Mammary epithelial cell (primary cell): Measurements from ENCODE around the gene CD300A.

Experiments
- EZH2 ChIP-seq: IDR thresholded peaks from 2 replicates; pipeline ENCODE4 v1.6.1; 2012; ENCODE audit warnings: low read length, inconsistent platforms, borderline replicate concordance
- TF ChIP-seq, protein P1 (sequence below), 2 donors: IDR thresholded peaks in 1 of 2; conservative IDR thresholded peaks in 1 of 2; 2 replicates each; pipeline ENCODE4 v1.5.1; 2011 to 2012; ENCODE audit warnings: inconsistent platforms in 2 of 2, low read length in 2 of 2, mild to moderate bottlenecking in 2 of 2, control low read depth in 1 of 2, low read depth in 1 of 2; ENCODE audit not compliant: insufficient read depth in 1 of 2; ENCODE audit errors: extremely low read depth in 1 of 2

DNA sequence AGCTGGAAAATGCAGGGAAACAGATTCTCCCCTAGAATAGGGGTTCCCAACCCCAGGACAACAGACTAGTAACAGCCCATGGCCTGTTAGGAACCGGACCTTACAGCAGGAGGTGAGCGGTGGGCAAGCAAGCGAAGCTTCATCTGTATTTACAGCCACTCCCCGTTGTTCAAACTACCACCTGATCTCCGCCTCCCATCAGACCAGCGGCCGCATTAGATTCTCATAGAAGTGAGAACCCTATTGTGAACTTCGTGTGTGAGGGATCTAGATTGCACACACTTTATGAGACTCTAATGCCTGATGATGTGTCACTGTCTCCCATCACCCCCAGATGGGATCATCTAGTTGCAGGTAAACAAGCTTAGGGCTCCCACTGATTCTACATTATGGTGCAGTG is 61.3 kb downstream of the CD300A start:
- no peak for TF ChIP-seq EZH2
- TF ChIP-seq, protein P1, sequence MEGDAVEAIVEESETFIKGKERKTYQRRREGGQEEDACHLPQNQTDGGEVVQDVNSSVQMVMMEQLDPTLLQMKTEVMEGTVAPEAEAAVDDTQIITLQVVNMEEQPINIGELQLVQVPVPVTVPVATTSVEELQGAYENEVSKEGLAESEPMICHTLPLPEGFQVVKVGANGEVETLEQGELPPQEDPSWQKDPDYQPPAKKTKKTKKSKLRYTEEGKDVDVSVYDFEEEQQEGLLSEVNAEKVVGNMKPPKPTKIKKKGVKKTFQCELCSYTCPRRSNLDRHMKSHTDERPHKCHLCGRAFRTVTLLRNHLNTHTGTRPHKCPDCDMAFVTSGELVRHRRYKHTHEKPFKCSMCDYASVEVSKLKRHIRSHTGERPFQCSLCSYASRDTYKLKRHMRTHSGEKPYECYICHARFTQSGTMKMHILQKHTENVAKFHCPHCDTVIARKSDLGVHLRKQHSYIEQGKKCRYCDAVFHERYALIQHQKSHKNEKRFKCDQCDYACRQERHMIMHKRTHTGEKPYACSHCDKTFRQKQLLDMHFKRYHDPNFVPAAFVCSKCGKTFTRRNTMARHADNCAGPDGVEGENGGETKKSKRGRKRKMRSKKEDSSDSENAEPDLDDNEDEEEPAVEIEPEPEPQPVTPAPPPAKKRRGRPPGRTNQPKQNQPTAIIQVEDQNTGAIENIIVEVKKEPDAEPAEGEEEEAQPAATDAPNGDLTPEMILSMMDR (conservative IDR thresholded peaks at IDR 0.05 in 1 of 2, IDR thresholded peaks at IDR 0.05 in 1 of 2; ENCODE audit: extremely low read depth in 1 of 2, insufficient read depth in 1 of 2, low read depth in 1 of 2, low read length in 2 of 2) = no peak
